Measurements from ENCODE around the gene LILRB3. TPM values are rescaled to one million over a fixed set of nuclear protein-coding genes. Genes with fewer than 3 reads are reported as not detected.
"Not testable (repeated sequence)": the region's sequence is repeated elsewhere in the genome, so short reads cannot be mapped to it uniquely, and the experiment has no call there.

Gene LILRB3
- total RNA-seq, 6 experiments from 2014 or later: 1.3 to 8.7 (median 6.2) TPM

DNA sequence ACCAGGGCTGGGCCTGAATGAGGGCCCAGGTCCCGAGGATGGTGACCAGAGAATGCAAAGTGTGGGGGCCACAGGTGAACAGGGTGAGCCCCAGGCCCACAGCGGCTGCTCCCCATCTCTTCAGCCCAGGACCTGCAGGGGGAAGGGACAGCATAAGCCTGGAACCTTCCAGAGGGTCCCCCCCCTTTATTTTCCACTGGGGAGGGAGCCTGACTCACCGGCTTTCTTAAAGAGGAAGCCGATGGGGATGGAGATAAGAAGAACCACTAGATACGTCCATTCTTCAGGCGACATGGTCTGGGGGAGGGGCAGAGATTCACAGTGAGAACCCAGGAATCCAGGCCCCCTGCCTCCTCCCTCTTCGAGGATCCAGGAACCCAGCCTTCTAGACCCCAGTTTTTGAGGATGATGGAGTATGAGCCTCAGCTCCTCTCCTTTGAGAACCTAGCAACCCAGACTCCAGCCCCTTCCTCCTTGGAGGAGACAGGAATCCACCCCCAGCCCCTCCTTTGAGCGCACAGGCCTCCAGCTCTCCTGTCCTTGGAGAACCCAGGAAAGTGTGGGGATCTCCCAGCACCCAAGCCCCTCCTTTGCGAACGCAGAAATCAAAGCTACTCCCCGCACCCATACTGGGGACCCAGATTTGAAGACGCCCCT, 34.5 kb downstream of the LILRB3 start:
- 51% methylated on average over 7 of the region's 12 CpGs for WGBS (ENCODE audit: insufficient coverage, low coverage, low lambda C conversion rate, missing lambda C conversion rate)
- Histone ChIP-seq H3K4me3 (peak overlapping the region in 2 of 3 donors; percentile 68 to 89), H3K36me3 (peaks cover 0 to 10% (median 5%) of the 10 kb centered on the region in 4 donors), H3K27ac (peak overlapping the region; percentile 11 to 97 (median 96)), H3K9me3 (no peaks in the 10 kb centered on the region), H3K4me1 (peaks cover 0 to 10% (median 3%) of the 10 kb centered on the region in 4 donors), H3K27me3 (no peaks in the 10 kb centered on the region)
- intact Hi-C loops (cut with DNase I): no loop called here
- DNase-seq (no peak), ATAC-seq (no peak)
- TF ChIP-seq, protein P1, sequence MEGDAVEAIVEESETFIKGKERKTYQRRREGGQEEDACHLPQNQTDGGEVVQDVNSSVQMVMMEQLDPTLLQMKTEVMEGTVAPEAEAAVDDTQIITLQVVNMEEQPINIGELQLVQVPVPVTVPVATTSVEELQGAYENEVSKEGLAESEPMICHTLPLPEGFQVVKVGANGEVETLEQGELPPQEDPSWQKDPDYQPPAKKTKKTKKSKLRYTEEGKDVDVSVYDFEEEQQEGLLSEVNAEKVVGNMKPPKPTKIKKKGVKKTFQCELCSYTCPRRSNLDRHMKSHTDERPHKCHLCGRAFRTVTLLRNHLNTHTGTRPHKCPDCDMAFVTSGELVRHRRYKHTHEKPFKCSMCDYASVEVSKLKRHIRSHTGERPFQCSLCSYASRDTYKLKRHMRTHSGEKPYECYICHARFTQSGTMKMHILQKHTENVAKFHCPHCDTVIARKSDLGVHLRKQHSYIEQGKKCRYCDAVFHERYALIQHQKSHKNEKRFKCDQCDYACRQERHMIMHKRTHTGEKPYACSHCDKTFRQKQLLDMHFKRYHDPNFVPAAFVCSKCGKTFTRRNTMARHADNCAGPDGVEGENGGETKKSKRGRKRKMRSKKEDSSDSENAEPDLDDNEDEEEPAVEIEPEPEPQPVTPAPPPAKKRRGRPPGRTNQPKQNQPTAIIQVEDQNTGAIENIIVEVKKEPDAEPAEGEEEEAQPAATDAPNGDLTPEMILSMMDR (IDR thresholded peaks at IDR 0.05): no peak
- TF ChIP-seq POLR2A (IDR thresholded peaks at IDR 0.05): no peak

DNA sequence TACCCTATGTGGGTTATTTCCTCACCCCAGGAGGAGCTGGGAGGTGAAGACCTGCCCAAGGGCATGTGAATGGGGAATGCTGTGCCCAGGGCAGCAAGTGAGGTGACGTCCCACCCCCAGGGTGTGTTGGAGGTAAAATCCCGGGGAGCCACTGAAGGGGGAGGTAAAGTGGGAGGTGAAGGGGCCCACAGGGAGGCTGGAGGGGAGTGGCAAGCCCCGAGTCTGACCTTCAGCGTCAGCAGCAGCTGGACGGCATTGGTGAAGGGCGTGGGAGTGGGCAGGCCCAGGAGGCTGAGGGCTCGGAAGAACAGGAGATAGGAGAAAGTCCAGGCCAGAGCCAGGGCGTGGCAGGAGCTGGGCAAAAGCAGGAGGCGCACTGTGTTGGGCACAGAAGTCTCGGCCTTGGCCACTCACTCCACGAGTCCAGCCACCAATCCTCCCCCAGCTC, 35.8 kb downstream of the LILRB3 start:
- peaks cover 0 to 5% (median 2%) of the 10 kb centered on the region in 4 donors for H3K4me1 ChIP-seq
- TF ChIP-seq, protein P1 (IDR thresholded peaks at IDR 0.05): no peak
- TF ChIP-seq POLR2A (IDR thresholded peaks at IDR 0.05): no peak
- 78% methylated on average over 3 of the region's 11 CpGs for WGBS (ENCODE audit: insufficient coverage, low coverage, low lambda C conversion rate, missing lambda C conversion rate)
- intact Hi-C loops (cut with DNase I): no loop called here
- DNase-seq (no peak), ATAC-seq (no peak)
- H3K4me3 ChIP-seq: no peak overlapping the region
- no peaks in the 10 kb centered on the region for H3K36me3 ChIP-seq
- H3K27me3 ChIP-seq: no peaks in the 10 kb centered on the region
- no peak overlapping the region for H3K27ac ChIP-seq
- H3K9me3 ChIP-seq: no peaks in the 10 kb centered on the region

DNA sequence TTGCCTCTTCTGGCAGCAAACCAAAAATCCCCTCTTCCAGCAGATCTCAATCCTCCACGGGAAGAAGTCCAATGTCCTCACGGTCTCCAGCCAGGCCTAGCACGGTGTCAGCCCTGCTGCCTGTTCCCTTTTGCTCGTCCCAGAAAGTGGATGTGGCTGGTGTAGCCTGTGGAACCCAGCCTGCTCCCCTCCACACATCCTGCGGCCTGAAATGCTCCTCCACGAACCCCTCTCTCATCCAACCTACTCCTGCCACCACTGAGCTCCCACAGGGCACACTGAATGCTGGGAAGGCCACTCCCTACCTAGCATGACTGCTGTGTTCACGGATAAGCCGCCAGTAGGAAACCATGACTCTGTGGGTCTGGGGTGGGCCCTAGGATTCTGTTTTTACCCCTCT, 36.5 kb downstream of the LILRB3 start:
- no peak for ATAC-seq
- H3K4me3 ChIP-seq: no peak overlapping the region
- H3K4me1 ChIP-seq: no peaks in the 10 kb centered on the region
- H3K9me3 ChIP-seq: no peaks in the 10 kb centered on the region
- H3K27ac ChIP-seq: no peak overlapping the region
- TF ChIP-seq, protein P1 (IDR thresholded peaks at IDR 0.05): no peak
- TF ChIP-seq POLR2A (IDR thresholded peaks at IDR 0.05): no peak
- H3K27me3 ChIP-seq: no peaks in the 10 kb centered on the region
- intact Hi-C loops (cut with DNase I): no loop called here
- DNase-seq: no peak
- no peaks in the 10 kb centered on the region for H3K36me3 ChIP-seq
- WGBS (ENCODE audit: insufficient coverage, low coverage, low lambda C conversion rate, missing lambda C conversion rate): 92% methylated on average over 2 of the region's 8 CpGs

DNA sequence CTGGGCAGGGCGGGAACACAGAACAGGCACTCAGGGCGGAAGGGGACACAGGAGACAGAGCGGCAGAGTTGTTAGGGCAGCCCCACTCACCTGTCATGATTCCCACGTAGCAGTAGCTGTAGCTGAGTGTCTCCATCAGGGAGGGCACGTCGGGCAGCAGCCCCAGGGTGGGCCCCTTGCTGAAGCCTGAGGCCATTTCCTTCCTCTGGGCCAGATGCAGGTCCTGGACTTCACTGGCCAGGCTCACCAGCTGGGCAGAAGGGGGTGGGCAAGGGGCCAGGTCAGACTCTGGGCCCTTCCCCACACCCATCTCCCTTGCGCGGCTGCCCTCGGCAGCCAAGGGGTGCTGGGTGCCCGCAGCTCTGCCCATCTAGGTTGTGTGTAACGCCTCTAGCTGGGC, 39.4 kb downstream of the LILRB3 start:
- ATAC-seq (no peak), DNase-seq (no peak)
- TF ChIP-seq, protein P1 (IDR thresholded peaks at IDR 0.05): no peak
- no peak for TF ChIP-seq POLR2A (IDR thresholded peaks at IDR 0.05)
- no peaks in the 10 kb centered on the region for H3K4me1 ChIP-seq
- H3K9me3 ChIP-seq: no peaks in the 10 kb centered on the region
- no peaks in the 10 kb centered on the region for H3K36me3 ChIP-seq
- WGBS (ENCODE audit: insufficient coverage, low coverage, low lambda C conversion rate, missing lambda C conversion rate): 95% methylated on average over 3 of the region's 11 CpGs
- no peak overlapping the region for H3K27ac ChIP-seq
- no peak overlapping the region for H3K4me3 ChIP-seq
- H3K27me3 ChIP-seq: no peaks in the 10 kb centered on the region
- intact Hi-C loops (cut with DNase I): no loop called here

DNA sequence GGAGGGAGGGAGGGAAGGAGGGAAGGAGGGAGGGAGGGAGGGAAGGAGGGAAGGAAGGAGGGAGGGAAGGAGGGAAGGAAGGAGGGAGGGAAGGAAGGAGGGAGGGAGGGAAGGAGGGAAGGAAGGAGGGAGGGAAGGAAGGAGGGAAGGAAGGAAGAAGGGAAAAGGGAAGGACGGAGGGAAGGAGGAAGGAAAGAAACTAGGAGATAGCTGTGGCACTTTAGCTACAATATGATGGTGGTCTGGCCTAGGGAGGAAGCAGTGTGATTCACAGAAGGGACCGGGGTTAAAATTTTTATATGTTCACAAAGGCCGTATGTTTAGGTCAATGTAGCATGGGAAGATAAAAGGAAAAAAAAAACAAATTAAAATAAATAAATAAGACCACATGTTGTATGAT, 40.9 kb downstream of the LILRB3 start:
- intact Hi-C loops (cut with DNase I); DNase-seq; H3K9me3 ChIP-seq; H3K27me3 ChIP-seq; H3K27ac ChIP-seq; H3K4me1 ChIP-seq; ATAC-seq; H3K36me3 ChIP-seq; H3K4me3 ChIP-seq: not testable (repeated sequence)
- 81% methylated on average over 3 of the region's 3 CpGs for WGBS (ENCODE audit: insufficient coverage, low coverage, low lambda C conversion rate, missing lambda C conversion rate)
